Measurements from ENCODE around the gene PABPN1L.

Gene PABPN1L

DNA sequence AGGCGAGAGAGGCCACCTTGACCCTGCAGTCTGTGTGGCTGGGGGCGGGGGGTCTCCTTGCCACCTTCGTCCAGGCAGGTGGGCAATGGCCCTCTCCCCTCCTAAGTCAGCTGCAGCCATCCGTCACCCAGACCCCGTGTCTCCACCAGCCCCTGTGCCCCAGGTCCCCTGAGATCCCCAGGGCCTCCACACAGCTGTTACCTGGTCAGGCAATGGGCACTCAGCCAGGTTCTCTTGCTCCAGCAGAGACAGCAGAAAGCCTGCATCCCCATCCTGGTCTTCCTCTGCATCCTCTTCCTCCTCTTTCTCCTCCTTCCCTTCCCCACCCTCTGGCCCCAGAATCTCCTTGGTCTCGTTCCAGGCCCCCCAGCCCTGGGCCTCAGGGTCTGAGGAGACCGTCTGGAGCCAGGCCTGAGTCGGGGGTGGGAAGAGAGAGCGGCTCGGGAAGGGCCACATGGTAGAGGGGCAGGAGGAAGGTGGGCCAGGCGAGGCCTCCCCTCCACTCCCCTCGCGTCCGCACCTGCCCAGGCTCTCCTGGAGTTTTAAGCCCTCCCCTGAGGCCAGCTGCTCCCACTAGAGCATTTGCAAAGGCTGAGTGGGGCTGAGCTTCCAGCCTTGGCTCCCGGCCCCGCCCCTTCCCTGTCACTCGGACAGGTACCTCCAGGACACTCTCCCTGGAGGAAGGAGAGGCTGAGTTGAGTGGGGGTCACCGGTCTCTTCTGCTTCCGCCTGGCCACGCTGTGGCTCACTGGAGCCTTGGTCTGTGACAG is at the start of gene PABPN1L:
PABPN1L (minus strand) TSS at position 510 of the 770 bp plus-strand sequence; CDS start at position 456, 54 bp downstream.
- DNase-seq (ENCODE audit: low read depth): no peak
- no peak within 1 kb of the TSS for H3K4me3 ChIP-seq (ENCODE audit: low read depth, low read length)
- TF ChIP-seq, protein P1, sequence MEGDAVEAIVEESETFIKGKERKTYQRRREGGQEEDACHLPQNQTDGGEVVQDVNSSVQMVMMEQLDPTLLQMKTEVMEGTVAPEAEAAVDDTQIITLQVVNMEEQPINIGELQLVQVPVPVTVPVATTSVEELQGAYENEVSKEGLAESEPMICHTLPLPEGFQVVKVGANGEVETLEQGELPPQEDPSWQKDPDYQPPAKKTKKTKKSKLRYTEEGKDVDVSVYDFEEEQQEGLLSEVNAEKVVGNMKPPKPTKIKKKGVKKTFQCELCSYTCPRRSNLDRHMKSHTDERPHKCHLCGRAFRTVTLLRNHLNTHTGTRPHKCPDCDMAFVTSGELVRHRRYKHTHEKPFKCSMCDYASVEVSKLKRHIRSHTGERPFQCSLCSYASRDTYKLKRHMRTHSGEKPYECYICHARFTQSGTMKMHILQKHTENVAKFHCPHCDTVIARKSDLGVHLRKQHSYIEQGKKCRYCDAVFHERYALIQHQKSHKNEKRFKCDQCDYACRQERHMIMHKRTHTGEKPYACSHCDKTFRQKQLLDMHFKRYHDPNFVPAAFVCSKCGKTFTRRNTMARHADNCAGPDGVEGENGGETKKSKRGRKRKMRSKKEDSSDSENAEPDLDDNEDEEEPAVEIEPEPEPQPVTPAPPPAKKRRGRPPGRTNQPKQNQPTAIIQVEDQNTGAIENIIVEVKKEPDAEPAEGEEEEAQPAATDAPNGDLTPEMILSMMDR (IDR thresholded peaks at IDR 0.05; ENCODE audit: low read depth, low read length, missing control alignments): no peak

DNA sequence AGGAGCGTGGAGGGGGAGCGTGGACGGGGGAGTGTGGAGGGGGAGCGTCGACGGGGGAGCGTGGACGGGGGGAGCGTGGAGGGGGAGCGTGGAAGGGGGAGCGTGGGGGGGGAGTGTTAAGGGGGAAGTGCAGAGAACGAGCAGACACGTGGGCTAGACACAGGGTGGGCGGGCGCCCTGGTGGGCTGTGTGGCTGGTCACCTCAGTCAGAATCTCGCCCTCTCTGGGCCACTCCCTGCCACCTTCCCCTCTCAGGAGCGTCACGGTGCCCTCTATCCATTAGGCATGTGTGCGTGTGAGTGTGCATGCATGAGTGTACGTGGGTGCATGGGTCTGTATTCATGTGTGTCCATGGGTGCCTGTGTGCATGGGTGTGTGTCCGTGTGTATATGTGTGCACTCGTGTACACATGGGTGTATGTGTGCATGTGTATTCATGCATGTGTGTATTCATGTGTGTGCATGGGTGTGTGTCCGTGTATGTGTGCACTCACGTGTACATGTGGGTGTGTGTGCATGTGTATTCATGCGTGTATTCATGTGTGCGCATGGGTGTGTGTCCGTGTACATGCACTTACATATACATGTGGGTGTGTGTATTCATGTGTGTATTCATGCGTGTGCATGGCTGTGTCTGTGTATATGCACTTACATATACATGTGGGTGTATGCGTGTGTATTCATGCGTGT is 49.3 kb upstream of the PABPN1L start:
- no peak overlapping the region for H3K4me3 ChIP-seq (ENCODE audit: low read depth, low read length)
- TF ChIP-seq, protein P1 (IDR thresholded peaks at IDR 0.05; ENCODE audit: low read depth, low read length, missing control alignments): no peak

GRCh38 chr16:88914750-88915368 is 48.4 kb upstream of the PABPN1L start:
- TF ChIP-seq, protein P1 (IDR thresholded peaks at IDR 0.05; ENCODE audit: low read depth, low read length, missing control alignments): no peak
- no peak for DNase-seq (ENCODE audit: low read depth)
- no peak overlapping the region for H3K4me3 ChIP-seq (ENCODE audit: low read depth, low read length)

More for the DNA sequence above, 49.3 kb upstream of the PABPN1L start:
- no peak for DNase-seq (ENCODE audit: low read depth)

- no peak for DNase-seq (ENCODE audit: low read depth)
- TF ChIP-seq, protein P1 (IDR thresholded peaks at IDR 0.05; ENCODE audit: low read depth, low read length, missing control alignments): no peak
- H3K4me3 ChIP-seq (ENCODE audit: low read depth, low read length): no peak overlapping the region
Observed at GRCh38 chr16:88913870-88914269, 47.4 kb upstream of the PABPN1L start.

GRCh38 chr16:88913001-88913612 is 46.6 kb upstream of the PABPN1L start:
- no peak for DNase-seq (ENCODE audit: low read depth)
- no peak overlapping the region for H3K4me3 ChIP-seq (ENCODE audit: low read depth, low read length)
- TF ChIP-seq, protein P1 (IDR thresholded peaks at IDR 0.05; ENCODE audit: low read depth, low read length, missing control alignments): no peak

DNA sequence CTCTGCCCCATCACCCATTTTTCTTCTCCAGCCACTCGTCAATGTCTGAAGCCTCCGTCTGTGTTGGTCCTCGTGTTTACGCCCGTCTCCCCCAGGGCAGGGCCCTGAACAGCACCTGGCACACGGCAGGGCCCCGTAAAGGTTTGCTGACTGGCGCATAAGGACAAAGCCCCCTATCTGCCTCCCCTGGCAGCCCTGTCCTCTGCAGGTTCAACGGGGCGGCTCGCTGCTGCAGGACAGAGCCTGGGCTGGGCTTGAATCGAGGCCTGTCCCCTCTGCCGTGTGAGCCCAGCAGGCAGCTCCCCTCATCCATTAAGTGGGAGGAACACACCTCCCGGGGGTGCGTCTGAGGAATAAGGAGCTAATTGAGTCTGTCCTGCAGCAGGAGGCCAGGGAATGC is 46.1 kb upstream of the PABPN1L start:
- TF ChIP-seq, protein P1 (IDR thresholded peaks at IDR 0.05; ENCODE audit: low read depth, low read length, missing control alignments): no peak
- no peak for DNase-seq (ENCODE audit: low read depth)
- no peak overlapping the region for H3K4me3 ChIP-seq (ENCODE audit: low read depth, low read length)

Measured in GM12864 (cell line).